ENCODE results near the gene ERVV-1.
"Not testable (repeated sequence)": the region's sequence is repeated elsewhere in the genome, so short reads cannot be mapped to it uniquely, and the experiment has no call there.

Gene ERVV-1

GRCh38 chr19:53013621-53014020 is at the start of gene ERVV-1:
Gene ERVV-1 (plus strand): TSS chr19:53013921. CDS start chr19:53014091, 170 bp downstream.
- no peak for DNase-seq

GRCh38 chr19:52967772-52968171 is 45.9 kb upstream of the ERVV-1 start:
- DNase-seq, result no peak

- DNase-seq, result no peak
Observed at GRCh38 chr19:52981329-52981728, 32.4 kb upstream of the ERVV-1 start.

- not testable (repeated sequence) for DNase-seq
Observed at GRCh38 chr19:52983167-52983566, 30.6 kb upstream of the ERVV-1 start.

GRCh38 chr19:52987221-52987620 is 26.5 kb upstream of the ERVV-1 start:
- no peak for DNase-seq

- DNase-seq, result no peak
Observed at GRCh38 chr19:52988506-52988905, 25.2 kb upstream of the ERVV-1 start.

DNA sequence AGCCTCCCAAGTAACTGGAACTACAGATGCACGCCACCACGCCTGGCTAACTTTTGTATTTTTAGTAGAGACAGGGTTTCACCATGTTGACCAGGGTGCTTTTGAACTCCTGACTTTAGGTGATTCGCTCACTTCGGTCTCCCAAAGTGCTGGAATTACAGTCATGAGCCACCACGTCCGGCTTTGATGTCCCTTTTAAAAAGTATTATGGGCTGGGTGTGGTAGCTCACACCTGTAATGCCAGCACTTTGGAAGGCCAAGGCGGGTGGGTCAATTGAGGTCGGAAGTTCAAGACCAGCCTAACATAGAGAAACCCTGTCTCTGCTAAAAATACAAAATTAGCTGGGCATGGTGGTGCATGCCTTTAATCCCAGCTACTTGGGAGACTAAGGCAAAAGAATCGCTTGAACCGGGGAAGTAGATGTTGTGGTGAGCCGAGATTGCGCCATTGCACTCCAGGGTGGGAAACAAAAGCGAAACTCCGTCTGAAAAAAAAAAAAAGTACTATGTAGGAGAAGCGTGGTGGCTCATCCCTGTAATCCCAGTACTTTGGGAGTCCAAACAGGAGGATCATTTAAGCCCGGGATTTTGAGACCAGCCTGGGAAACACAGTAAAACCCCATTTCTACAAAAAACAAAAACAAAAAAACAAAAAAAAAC is 22.8 kb upstream of the ERVV-1 start:
- DNase-seq, result no peak

DNA sequence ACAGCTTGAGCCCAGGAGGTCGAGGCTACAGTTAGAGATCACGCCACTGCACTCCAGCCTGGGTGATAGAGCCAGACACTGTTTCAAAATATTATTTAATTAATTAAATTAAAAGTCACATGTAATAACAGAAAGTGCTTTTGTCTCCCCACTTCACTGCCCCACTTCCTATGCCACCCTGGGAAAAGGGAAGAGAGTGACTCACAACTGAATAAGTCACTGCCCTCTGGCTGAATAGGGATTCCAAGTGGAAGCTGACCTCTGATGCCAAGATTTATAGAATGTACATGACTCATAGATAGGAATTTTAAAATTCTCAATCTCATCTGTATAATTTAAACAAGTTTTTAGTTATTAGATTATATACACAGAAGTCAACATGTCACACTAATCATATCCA is 22.2 kb upstream of the ERVV-1 start:
- no peak for DNase-seq

- no peak for DNase-seq
Observed at GRCh38 chr19:52992109-52993004, 21.4 kb upstream of the ERVV-1 start.

DNA sequence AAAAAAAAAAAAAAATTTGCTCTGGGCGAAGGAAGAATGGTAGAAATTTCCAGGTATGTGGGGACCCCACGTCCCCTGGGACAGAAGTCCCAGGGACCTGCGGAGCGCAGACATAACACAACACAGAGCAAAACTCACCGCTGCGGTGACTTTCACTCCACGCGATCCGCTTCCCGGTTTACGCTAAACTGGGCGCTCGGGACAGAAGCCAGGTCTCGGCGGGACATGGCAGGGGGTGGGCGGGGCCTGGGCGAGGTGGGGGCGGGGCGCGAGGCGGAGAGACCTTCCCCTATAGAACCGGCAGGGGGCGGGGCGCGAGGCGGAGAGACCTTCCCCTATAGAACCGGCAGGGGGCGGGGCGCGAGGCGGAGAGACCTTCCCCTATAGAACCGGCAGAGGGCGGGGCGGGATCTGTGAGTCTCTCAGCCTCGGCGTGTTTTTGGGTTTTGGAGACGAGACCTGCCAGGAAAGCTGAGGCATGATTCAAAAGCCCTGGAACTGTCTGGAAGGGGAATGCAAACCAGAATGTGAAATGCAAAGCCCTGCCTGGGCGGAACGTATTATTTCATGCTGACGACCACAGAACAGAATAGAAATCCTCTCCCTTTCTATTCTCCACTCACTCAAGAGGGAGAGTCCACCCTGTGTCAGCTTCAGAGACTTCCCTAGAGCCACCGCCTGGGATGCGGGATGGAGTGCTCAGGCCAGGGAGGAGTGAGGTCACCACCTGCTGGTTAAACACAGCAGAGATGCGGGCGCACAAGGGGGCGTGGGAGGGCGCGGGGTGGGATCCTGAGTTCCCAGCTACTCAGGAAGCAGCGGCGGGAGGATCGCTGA is 20.2 kb upstream of the ERVV-1 start:
- no peak for DNase-seq

DNA sequence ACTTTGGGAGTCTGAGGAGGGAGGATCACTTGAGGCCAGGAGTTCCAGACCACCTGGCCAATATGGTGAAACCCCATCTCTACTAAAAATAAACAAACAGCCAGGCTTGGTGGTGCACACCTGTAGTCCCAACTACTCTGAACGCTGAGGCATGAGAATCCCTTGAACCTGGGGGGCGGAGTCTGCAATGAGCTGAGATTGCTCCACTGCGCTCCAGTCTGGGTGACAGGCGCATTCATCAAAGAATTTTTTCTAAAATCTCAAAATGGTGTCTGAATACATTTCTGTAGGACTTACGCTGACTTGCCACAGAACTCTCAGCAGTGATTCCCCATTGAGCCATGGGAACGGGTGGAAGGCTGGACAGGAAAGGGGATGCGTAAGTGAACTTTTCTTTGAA is 18.0 kb upstream of the ERVV-1 start:
- DNase-seq, result no peak

GRCh38 chr19:52997975-52998374 is 15.7 kb upstream of the ERVV-1 start:
- DNase-seq, result no peak

DNA sequence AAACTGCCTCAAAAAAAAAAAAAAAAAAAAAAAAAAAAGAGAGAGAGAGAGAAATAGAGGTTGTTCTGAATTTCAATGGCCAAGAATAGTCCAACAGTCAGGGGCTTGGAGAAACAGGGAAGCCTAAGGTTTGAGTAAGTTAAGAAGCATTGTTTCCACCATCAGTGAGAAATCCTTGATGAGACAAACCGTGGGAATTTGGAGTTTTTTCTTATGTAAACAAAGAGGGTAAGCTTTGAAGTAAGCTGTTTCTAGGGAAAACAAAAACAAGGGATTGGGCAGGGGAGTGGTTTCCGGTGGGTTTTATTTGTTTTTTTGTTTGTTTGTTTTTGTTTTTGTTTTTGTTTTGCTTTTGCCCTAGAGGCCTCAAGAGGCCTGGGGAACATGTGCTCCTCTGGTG is 11.2 kb upstream of the ERVV-1 start:
- DNase-seq, result no peak

DNA sequence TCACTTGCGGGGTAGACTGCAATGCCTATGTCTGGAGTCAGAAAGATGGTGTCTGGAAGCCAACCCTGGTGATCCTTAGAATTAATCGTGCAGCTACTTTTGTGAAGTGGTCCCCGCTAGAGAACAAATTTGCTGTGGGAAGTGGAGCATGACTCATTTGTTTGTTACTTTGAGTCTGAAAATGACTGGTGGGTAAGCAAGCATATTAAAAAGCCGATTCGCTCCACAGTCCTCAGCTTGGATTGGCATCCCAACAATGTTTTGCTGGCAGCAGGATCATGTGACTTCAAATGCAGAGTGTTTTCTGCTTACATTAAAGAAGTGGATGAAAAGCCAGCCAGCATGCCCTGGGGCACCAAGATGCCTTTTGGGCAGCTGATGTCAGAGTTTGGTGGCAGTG is 9.5 kb upstream of the ERVV-1 start:
- no peak for DNase-seq

DNA sequence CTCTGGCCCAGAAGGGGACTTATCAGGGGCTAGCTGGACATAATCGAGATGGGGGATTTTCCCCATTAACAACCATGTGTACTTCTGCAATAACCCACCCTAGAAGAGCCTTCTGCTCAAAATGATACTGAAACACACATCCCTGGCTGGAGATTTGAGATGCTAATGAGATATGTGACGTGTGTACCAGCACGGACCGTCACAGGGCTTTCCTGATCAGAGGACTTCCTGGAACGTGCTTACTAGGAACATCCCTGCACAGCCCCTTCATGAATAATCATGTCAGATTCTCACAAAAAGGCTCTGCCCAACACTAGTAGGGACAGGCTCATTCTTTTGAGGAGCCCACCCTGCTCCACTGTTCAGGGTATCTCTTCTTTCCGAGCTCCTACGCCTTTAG is 6.5 kb upstream of the ERVV-1 start:
- no peak for DNase-seq

DNA sequence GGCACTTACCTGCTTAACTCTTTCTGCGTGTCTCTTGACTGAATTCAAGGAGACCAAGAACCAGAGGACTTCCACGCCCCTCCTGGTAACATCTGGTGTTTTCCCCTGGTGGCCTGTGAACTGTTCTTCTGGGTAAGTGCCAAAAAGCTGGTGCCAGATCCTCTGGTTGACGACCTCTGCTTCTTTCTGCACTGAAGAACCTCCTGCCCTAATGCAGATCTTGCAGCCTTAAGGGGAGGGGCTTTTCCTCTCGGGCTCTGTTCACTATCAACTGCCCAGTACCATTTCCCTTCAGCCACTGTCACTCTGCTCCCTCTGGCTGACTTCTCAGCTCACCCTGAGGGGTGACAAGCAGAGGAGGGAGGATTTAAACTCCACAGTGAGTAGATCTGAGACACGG is 6.1 kb upstream of the ERVV-1 start:
- no peak for DNase-seq

DNA sequence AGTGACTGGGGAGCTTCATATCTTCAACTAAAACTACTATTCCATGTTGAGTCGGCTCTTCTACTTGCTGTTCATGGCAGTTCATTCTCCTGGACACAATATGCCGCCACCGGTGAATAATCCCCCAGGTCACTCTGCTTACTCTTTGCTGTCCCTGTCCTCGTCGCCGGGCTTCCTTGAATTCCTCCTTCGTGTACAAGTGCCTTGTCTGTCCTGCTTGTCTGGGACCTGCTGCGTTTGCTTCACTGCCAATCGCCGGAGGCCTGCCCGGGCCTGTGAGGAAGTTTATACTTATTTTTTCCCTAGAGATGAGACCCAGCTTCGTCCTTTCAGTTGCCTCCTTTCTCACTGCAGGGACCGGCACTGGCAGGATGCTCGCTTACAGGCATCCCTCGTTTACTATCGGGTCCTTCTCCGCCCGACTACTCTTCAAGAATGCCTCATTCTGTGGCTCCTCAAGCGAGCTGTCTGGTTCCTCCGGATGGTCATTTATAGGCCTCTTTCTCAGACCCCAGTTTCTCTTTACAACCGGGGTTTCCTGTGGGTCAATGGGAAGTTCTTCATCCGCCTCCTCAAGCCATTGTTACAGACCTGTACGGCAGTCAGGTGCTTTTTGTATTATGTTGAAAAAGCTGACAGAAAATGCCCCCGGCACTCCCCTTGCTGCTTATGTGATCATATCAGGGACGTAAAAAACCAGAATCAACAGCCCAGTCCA is 5.5 kb upstream of the ERVV-1 start:
- no peak for DNase-seq

DNA sequence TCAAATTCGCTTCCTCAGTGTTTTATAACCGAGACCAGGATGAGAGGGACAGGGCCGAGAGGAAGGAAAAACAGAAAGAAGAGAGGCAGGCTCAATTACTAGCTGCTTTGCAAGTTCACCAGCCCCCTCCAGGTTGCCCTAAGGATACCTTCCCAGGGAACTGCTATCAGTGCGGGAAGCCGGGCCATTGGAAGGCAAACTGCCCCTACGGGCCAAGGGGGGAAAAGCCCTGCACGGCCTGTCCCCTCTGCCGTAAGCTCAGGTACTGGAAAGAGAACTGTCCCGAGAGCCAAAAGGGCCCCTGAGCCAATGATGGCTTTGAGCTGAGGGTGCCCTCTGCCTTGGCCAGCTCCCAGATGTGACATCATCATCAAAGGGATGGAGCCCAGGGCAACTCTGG is 3.2 kb upstream of the ERVV-1 start:
- DNase-seq, result no peak

DNA sequence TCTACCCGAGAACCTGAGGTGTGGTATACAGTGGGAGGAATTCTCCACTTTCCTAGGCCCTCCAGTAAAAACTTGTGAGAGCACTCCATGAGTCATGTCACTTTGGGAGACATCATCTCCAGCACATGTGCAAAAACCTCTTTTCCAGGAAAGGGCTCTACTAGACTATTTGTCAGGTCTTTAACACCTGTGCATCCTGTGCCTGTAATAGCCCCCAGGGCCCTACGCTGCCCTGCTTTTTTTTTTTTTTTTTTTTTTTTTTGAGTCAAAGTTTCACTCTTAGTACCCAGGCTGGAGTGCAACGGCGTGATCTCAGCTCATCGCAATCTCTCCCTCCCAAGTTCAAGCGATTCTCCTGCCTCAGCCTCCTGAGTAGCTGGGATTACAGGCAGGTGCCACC is 1.7 kb upstream of the ERVV-1 start:
- no peak for DNase-seq

- DNase-seq, result no peak
Observed at GRCh38 chr19:53015159-53015558, 1.4 kb downstream of the ERVV-1 start.

GRCh38 chr19:53015730-53016129 is 2.0 kb downstream of the ERVV-1 start:
- no peak for DNase-seq

DNA sequence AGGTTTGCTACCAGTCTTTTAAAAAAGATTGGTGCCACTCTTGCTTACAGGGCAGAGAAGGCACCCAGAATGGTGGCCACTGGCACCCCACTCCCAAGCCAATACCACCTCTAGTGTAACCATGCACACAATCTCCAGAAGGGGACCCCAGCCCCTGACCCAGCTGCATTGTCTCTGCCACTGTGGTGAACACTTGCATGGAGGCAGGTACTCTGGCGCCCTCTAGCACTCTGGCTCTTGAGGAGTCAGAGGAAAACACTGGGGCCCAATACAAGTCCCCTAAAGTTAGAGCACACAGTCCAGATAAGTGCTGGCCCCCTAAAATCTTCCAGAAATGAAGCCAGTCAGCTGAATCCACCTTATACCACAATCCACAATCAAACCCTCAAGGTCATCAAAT is 6.0 kb downstream of the ERVV-1 start:
- no peak for DNase-seq

DNA sequence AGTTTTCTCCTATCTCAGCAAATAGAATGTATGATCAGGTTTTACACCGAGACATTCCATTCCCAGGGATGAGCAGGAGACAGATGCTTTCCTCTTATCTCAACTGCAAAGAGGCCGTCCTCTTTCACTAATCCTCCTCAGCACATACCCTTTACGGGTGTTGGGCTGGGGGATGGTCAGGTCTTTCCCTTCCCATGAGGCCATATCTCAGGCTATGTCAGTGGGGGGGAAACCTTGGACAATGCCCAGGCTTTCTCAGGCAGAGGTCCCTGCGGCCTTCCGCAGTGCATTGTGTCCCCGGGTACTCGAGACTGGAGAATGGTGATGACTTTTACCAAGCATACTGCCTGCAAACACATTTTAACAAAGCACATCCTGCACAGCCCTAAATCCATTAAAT is 14.6 kb downstream of the ERVV-1 start:
- DNase-seq, result not testable (repeated sequence)
